WTC11 (cell line): ENCODE measurements around the gene C1orf159.

Experiments
- ARID4B ChIP-seq: sonication (generic); formaldehyde crosslinking; IDR thresholded peaks from 2 replicates; pipeline ENCODE4 v1.8.0; 2023; ENCODE audit warnings: missing genetic modification reagents, mild to moderate bottlenecking, borderline replicate concordance
- ATF3 ChIP-seq: sonication (generic); formaldehyde crosslinking; conservative IDR thresholded peaks from 2 replicates; pipeline ENCODE4 v1.8.1; 2022; ENCODE audit warnings: mild to moderate bottlenecking, missing genetic modification reagents
- CDX4 ChIP-seq: fragments of 250-450 bp; sonication (Bioruptor Pico); IDR thresholded peaks from 2 replicates; pipeline ENCODE4 v1.9.0; 2021; ENCODE audit warnings: moderate library complexity, mild to moderate bottlenecking, inconsistent platforms, borderline replicate concordance
- CTCF ChIP-seq: fragments of 200-600 bp; IDR thresholded peaks from 2 replicates; pipeline ENCODE4 v1.8.0; 2022; ENCODE audit warnings: antibody characterized with exemption
- ETV6 ChIP-seq: sonication (generic); formaldehyde crosslinking; IDR thresholded peaks from 2 replicates; pipeline ENCODE4 v1.8.1; 2022; ENCODE audit warnings: mild to moderate bottlenecking, missing genetic modification reagents
- FOXK1 ChIP-seq: sonication (generic); formaldehyde crosslinking; IDR thresholded peaks from 2 replicates; pipeline ENCODE4 v1.8.0; 2022; ENCODE audit warnings: mild to moderate bottlenecking, moderate library complexity, missing genetic modification reagents
- JUN ChIP-seq: sonication (generic); formaldehyde crosslinking; IDR thresholded peaks from 2 replicates; pipeline ENCODE4 v1.8.0; 2023; ENCODE audit warnings: mild to moderate bottlenecking, missing genetic modification reagents
- PREB ChIP-seq: sonication (generic); formaldehyde crosslinking; IDR thresholded peaks from 2 replicates; pipeline ENCODE4 v1.8.1; 2022; ENCODE audit warnings: mild to moderate bottlenecking, missing genetic modification reagents, moderate library complexity, borderline replicate concordance
- SMAD4 ChIP-seq: sonication (generic); formaldehyde crosslinking; IDR thresholded peaks from 2 replicates; pipeline ENCODE4 v1.8.0; 2022; ENCODE audit warnings: mild to moderate bottlenecking, missing genetic modification reagents
- SP1 ChIP-seq: sonication (generic); formaldehyde crosslinking; conservative IDR thresholded peaks from 2 replicates; pipeline ENCODE4 v1.8.1; 2022; ENCODE audit warnings: missing genetic modification reagents
- USF1 ChIP-seq: sonication (generic); formaldehyde crosslinking; IDR thresholded peaks from 2 replicates; pipeline ENCODE4 v1.8.0; 2022; ENCODE audit warnings: mild to moderate bottlenecking, missing genetic modification reagents
- ZNF121 ChIP-seq: sonication (generic); formaldehyde crosslinking; IDR thresholded peaks from 2 replicates; pipeline ENCODE4 v1.8.0; 2023; ENCODE audit warnings: missing genetic modification reagents
- ZNF138 ChIP-seq: sonication (generic); formaldehyde crosslinking; conservative IDR thresholded peaks from 2 replicates; pipeline ENCODE4 v1.8.1; 2022; ENCODE audit warnings: mild to moderate bottlenecking, moderate library complexity, missing genetic modification reagents
- ZNF512 ChIP-seq: sonication (generic); formaldehyde crosslinking; IDR thresholded peaks from 2 replicates; pipeline ENCODE4 v1.8.1; 2022; ENCODE audit warnings: missing genetic modification reagents, borderline replicate concordance

GRCh38 chr1:1118876-1119220 lies 3.0 kb upstream of the C1orf159 start:
- TF ChIP-seq ZNF138 (CRISPR knock-in tag) (no peak), CTCF (no peak), CDX4 (no peak), FOXK1 (CRISPR knock-in tag) (no peak), USF1 (CRISPR knock-in tag) (no peak), PREB (CRISPR knock-in tag) (no peak), ZNF121 (CRISPR knock-in tag) (no peak), JUN (CRISPR knock-in tag) (no peak), SMAD4 (CRISPR knock-in tag) (no peak), ARID4B (CRISPR knock-in tag) (no peak), SP1 (CRISPR knock-in tag) (no peak), ETV6 (CRISPR knock-in tag) (no peak), ZNF512 (CRISPR knock-in tag) (no peak), ATF3 (CRISPR knock-in tag) (no peak)
